Peyer's patch (tissue), 4 donors: Measurements from ENCODE around the gene ZNF541.

Experiments
- POLR2A ChIP-seq, 2 donors: fragments of 450-650 bp; IDR thresholded peaks; one replicate each; pipeline ENCODE4 v1.5.1; 2017; ENCODE audit warnings: antibody characterized with exemption in 2 of 2, mild to moderate bottlenecking in 2 of 2, moderate library complexity in 2 of 2
- TF ChIP-seq, protein P1 (sequence below), 6 experiments: fragments of 450-650 bp in 4 of 6; fragments of 200-600 bp in 2 of 6; sonication (generic) in 1 of 6; IDR thresholded peaks; one replicate each; pipeline ENCODE4 v1.5.1; 2017 to 2019; ENCODE audit warnings: antibody characterized with exemption in 6 of 6, mild to moderate bottlenecking in 3 of 6, moderate library complexity in 1 of 6

GRCh38 chr19:47582320-47582909 lies 9.5 kb upstream of the ZNF541 start:
- TF ChIP-seq, protein P1, sequence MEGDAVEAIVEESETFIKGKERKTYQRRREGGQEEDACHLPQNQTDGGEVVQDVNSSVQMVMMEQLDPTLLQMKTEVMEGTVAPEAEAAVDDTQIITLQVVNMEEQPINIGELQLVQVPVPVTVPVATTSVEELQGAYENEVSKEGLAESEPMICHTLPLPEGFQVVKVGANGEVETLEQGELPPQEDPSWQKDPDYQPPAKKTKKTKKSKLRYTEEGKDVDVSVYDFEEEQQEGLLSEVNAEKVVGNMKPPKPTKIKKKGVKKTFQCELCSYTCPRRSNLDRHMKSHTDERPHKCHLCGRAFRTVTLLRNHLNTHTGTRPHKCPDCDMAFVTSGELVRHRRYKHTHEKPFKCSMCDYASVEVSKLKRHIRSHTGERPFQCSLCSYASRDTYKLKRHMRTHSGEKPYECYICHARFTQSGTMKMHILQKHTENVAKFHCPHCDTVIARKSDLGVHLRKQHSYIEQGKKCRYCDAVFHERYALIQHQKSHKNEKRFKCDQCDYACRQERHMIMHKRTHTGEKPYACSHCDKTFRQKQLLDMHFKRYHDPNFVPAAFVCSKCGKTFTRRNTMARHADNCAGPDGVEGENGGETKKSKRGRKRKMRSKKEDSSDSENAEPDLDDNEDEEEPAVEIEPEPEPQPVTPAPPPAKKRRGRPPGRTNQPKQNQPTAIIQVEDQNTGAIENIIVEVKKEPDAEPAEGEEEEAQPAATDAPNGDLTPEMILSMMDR (IDR thresholded peaks at IDR 0.05): no peak
- no peak for TF ChIP-seq POLR2A (IDR thresholded peaks at IDR 0.05)
